ENCODE measurements around the gene CORIN.

The CORIN gene

GRCh38 chr4:47835494-47835893 lies 2.4 kb downstream of the CORIN start:
- Histone ChIP-seq H3K9me3 (ENCODE audit: control insufficient read depth in 2 of 2, low read length in 2 of 2) (no peaks in the 10 kb centered on the region), H3K4me1 (ENCODE audit: control insufficient read depth, insufficient read depth, low read length) (peaks cover 15% of the 10 kb centered on the region), H3K27ac (ENCODE audit: low read length) (no peak overlapping the region), H3K9ac (ENCODE audit: low read length in 2 of 2) (no peak overlapping the region), H3K4me3 (ENCODE audit: low read length in 2 of 2) (no peak overlapping the region), H3K27me3 (ENCODE audit: control insufficient read depth in 1 of 2, insufficient read depth in 2 of 2, low read length in 2 of 2) (peaks cover 0 to 7% of the 10 kb centered on the region in 2 donors), H3K36me3 (ENCODE audit: control insufficient read depth in 2 of 2, insufficient read depth in 2 of 2, low read length in 2 of 2) (no peaks in the 10 kb centered on the region)

GRCh38 chr4:47831026-47831679 lies 6.7 kb downstream of the CORIN start:
- Histone ChIP-seq H3K4me3 (ENCODE audit: low read length in 2 of 2) (no peak overlapping the region), H3K27me3 (ENCODE audit: control insufficient read depth in 1 of 2, insufficient read depth in 2 of 2, low read length in 2 of 2) (peaks cover 4 to 8% of the 10 kb centered on the region in 2 donors), H3K36me3 (ENCODE audit: control insufficient read depth in 2 of 2, insufficient read depth in 2 of 2, low read length in 2 of 2) (no peaks in the 10 kb centered on the region), H3K4me1 (ENCODE audit: control insufficient read depth, insufficient read depth, low read length) (peaks cover 5% of the 10 kb centered on the region), H3K27ac (ENCODE audit: low read length) (no peak overlapping the region), H3K9ac (ENCODE audit: low read length in 2 of 2) (no peak overlapping the region), H3K9me3 (ENCODE audit: control insufficient read depth in 2 of 2, low read length in 2 of 2) (no peaks in the 10 kb centered on the region)

- no peaks in the 10 kb centered on the region for H3K9me3 ChIP-seq (ENCODE audit: control insufficient read depth in 2 of 2, low read length in 2 of 2)
- no peak overlapping the region for H3K4me3 ChIP-seq (ENCODE audit: low read length in 2 of 2)
- no peak overlapping the region for H3K27ac ChIP-seq (ENCODE audit: low read length)
- H3K27me3 ChIP-seq (ENCODE audit: control insufficient read depth in 1 of 2, insufficient read depth in 2 of 2, low read length in 2 of 2) = peaks cover 4 to 5% of the 10 kb centered on the region in 2 donors
- no peaks in the 10 kb centered on the region for H3K4me1 ChIP-seq (ENCODE audit: control insufficient read depth, insufficient read depth, low read length)
- H3K9ac ChIP-seq (ENCODE audit: low read length in 2 of 2) = no peak overlapping the region
- H3K36me3 ChIP-seq (ENCODE audit: control insufficient read depth in 2 of 2, insufficient read depth in 2 of 2, low read length in 2 of 2) = no peaks in the 10 kb centered on the region
These were observed 7.4 kb downstream of the CORIN start for GRCh38 chr4:47830265-47831025.

- Histone ChIP-seq H3K4me3 (ENCODE audit: low read length in 2 of 2) (no peak overlapping the region), H3K27me3 (ENCODE audit: control insufficient read depth in 1 of 2, insufficient read depth in 2 of 2, low read length in 2 of 2) (peaks cover 4 to 5% of the 10 kb centered on the region in 2 donors), H3K36me3 (ENCODE audit: control insufficient read depth in 2 of 2, insufficient read depth in 2 of 2, low read length in 2 of 2) (no peaks in the 10 kb centered on the region), H3K9ac (ENCODE audit: low read length in 2 of 2) (no peak overlapping the region), H3K27ac (ENCODE audit: low read length) (no peak overlapping the region), H3K9me3 (ENCODE audit: control insufficient read depth in 2 of 2, low read length in 2 of 2) (no peaks in the 10 kb centered on the region), H3K4me1 (ENCODE audit: control insufficient read depth, insufficient read depth, low read length) (no peaks in the 10 kb centered on the region)
These were observed 8.4 kb downstream of the CORIN start for GRCh38 chr4:47829438-47829837.

- Histone ChIP-seq H3K36me3 (ENCODE audit: control insufficient read depth in 2 of 2, insufficient read depth in 2 of 2, low read length in 2 of 2) (no peaks in the 10 kb centered on the region), H3K9ac (ENCODE audit: low read length in 2 of 2) (no peak overlapping the region), H3K27ac (ENCODE audit: low read length) (no peak overlapping the region), H3K9me3 (ENCODE audit: control insufficient read depth in 2 of 2, low read length in 2 of 2) (no peaks in the 10 kb centered on the region), H3K4me3 (ENCODE audit: low read length in 2 of 2) (no peak overlapping the region), H3K27me3 (ENCODE audit: control insufficient read depth in 1 of 2, insufficient read depth in 2 of 2, low read length in 2 of 2) (peaks cover 4 to 5% of the 10 kb centered on the region in 2 donors), H3K4me1 (ENCODE audit: control insufficient read depth, insufficient read depth, low read length) (no peaks in the 10 kb centered on the region)
These were observed 10.4 kb downstream of the CORIN start for GRCh38 chr4:47827343-47828047.

GRCh38 chr4:47824840-47825239 lies 13.0 kb downstream of the CORIN start:
- Histone ChIP-seq H3K27me3 (ENCODE audit: control insufficient read depth in 1 of 2, insufficient read depth in 2 of 2, low read length in 2 of 2) (peaks cover 4% of the 10 kb centered on the region in 2 donors), H3K36me3 (ENCODE audit: control insufficient read depth in 2 of 2, insufficient read depth in 2 of 2, low read length in 2 of 2) (no peaks in the 10 kb centered on the region), H3K27ac (ENCODE audit: low read length) (no peak overlapping the region), H3K4me1 (ENCODE audit: control insufficient read depth, insufficient read depth, low read length) (no peaks in the 10 kb centered on the region), H3K4me3 (ENCODE audit: low read length in 2 of 2) (no peak overlapping the region), H3K9me3 (ENCODE audit: control insufficient read depth in 2 of 2, low read length in 2 of 2) (no peaks in the 10 kb centered on the region), H3K9ac (ENCODE audit: low read length in 2 of 2) (no peak overlapping the region)

- Histone ChIP-seq H3K27me3 (ENCODE audit: control insufficient read depth in 1 of 2, insufficient read depth in 2 of 2, low read length in 2 of 2) (no peaks in the 10 kb centered on the region), H3K9ac (ENCODE audit: low read length in 2 of 2) (no peak overlapping the region), H3K27ac (ENCODE audit: low read length) (no peak overlapping the region), H3K9me3 (ENCODE audit: control insufficient read depth in 2 of 2, low read length in 2 of 2) (no peaks in the 10 kb centered on the region), H3K4me3 (ENCODE audit: low read length in 2 of 2) (no peak overlapping the region), H3K4me1 (ENCODE audit: control insufficient read depth, insufficient read depth, low read length) (no peaks in the 10 kb centered on the region), H3K36me3 (ENCODE audit: control insufficient read depth in 2 of 2, insufficient read depth in 2 of 2, low read length in 2 of 2) (no peaks in the 10 kb centered on the region)
These were observed 18.7 kb downstream of the CORIN start for GRCh38 chr4:47819178-47819577.

- Histone ChIP-seq H3K9ac (ENCODE audit: low read length in 2 of 2) (no peak overlapping the region), H3K27ac (ENCODE audit: low read length) (no peak overlapping the region), H3K4me1 (ENCODE audit: control insufficient read depth, insufficient read depth, low read length) (no peaks in the 10 kb centered on the region), H3K4me3 (ENCODE audit: low read length in 2 of 2) (no peak overlapping the region), H3K27me3 (ENCODE audit: control insufficient read depth in 1 of 2, insufficient read depth in 2 of 2, low read length in 2 of 2) (no peaks in the 10 kb centered on the region), H3K9me3 (ENCODE audit: control insufficient read depth in 2 of 2, low read length in 2 of 2) (no peaks in the 10 kb centered on the region), H3K36me3 (ENCODE audit: control insufficient read depth in 2 of 2, insufficient read depth in 2 of 2, low read length in 2 of 2) (no peaks in the 10 kb centered on the region)
These were observed 20.6 kb downstream of the CORIN start for GRCh38 chr4:47817275-47817674.

- Histone ChIP-seq H3K36me3 (ENCODE audit: control insufficient read depth in 2 of 2, insufficient read depth in 2 of 2, low read length in 2 of 2) (no peaks in the 10 kb centered on the region), H3K4me1 (ENCODE audit: control insufficient read depth, insufficient read depth, low read length) (no peaks in the 10 kb centered on the region), H3K27me3 (ENCODE audit: control insufficient read depth in 1 of 2, insufficient read depth in 2 of 2, low read length in 2 of 2) (no peaks in the 10 kb centered on the region), H3K9me3 (ENCODE audit: control insufficient read depth in 2 of 2, low read length in 2 of 2) (no peaks in the 10 kb centered on the region), H3K27ac (ENCODE audit: low read length) (no peak overlapping the region), H3K9ac (ENCODE audit: low read length in 2 of 2) (no peak overlapping the region), H3K4me3 (ENCODE audit: low read length in 2 of 2) (no peak overlapping the region)
These were observed 21.1 kb downstream of the CORIN start for GRCh38 chr4:47816748-47817147.

- H3K9ac ChIP-seq (ENCODE audit: low read length in 2 of 2) = no peak overlapping the region
- H3K4me1 ChIP-seq (ENCODE audit: control insufficient read depth, insufficient read depth, low read length) = no peaks in the 10 kb centered on the region
- no peak overlapping the region for H3K27ac ChIP-seq (ENCODE audit: low read length)
- H3K27me3 ChIP-seq (ENCODE audit: control insufficient read depth in 1 of 2, insufficient read depth in 2 of 2, low read length in 2 of 2) = no peaks in the 10 kb centered on the region
- H3K9me3 ChIP-seq (ENCODE audit: control insufficient read depth in 2 of 2, low read length in 2 of 2) = no peaks in the 10 kb centered on the region
- H3K36me3 ChIP-seq (ENCODE audit: control insufficient read depth in 2 of 2, insufficient read depth in 2 of 2, low read length in 2 of 2) = no peaks in the 10 kb centered on the region
- no peak overlapping the region for H3K4me3 ChIP-seq (ENCODE audit: low read length in 2 of 2)
These were observed 23.1 kb downstream of the CORIN start for GRCh38 chr4:47814618-47815295.

Data from stomach smooth muscle (tissue), 2 donors.